Measurements from ENCODE around the gene PPP1R14D. TPM values are rescaled to one million over a fixed set of nuclear protein-coding genes. Genes with fewer than 3 reads are reported as not detected.

The PPP1R14D gene
- total RNA-seq, 1 donor: not detected

DNA sequence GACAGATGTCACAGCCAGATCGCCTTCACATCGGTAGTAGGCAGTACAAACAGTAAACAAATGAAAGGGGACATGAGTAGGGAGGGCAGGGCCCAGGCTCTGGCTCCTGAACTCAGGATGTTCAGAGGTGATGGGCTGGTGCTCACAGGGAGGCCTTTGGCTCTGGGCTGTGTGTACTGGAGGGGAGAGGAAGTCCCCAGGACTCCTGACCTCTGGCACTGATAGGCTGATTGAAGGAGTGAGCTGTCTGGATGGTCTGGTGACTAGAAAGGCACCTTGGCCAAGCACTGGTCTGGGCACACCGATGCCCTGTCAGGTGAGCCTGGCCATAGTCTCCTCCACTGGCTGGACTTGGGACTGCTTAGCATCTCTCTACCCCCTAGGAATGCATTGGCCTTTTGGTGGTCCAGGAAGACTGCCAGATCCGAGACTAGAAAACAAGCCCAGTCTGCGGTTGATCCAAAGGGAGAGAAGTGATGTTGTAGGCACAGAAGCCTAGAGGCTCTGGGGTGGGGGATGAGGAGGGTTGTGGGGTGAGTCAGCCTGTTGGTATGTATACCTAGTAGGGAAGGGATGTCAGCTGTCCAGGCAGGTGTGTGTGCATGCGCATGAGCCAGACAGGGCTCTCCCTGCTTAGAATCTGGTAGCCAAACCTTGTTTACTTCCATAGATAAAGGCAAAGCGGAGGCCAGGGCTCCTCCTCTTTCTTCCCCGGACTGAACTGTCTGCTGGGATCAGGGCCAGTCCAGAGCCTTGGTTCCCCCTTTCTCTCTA lies 17.2 kb upstream of the PPP1R14D start:
- peak; percentile 72 for DNase-seq (ENCODE audit: insufficient read length, low spot score, missing footprints)
- no peaks in the 10 kb centered on the region for H3K36me3 ChIP-seq (ENCODE audit: insufficient read depth, low read length)

DNA sequence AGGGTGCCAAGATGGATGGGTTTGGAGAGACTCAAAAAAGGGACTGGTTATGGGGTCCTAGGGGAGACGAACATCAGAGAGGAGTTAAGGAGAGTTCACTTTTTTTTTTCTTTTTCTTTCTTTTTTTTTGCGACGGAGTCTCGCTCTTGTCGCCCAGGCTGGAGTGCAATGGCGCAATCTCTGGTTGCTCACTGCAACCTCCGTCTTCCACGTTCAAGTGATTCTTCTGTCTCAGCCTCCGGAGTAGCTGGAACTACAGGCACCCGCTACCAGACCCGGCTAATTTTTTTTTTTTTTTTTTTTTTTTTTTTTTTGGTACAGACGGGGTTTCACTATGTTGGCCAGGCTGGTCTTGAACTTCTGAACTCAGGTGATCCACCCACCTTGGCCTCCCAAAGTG lies 16.5 kb upstream of the PPP1R14D start:
- H3K27me3 ChIP-seq (ENCODE audit: insufficient read depth, low read length): peaks cover 37% of the 10 kb centered on the region
- TF ChIP-seq CTCF (IDR thresholded peaks at IDR 0.05; ENCODE audit: extremely low read depth, low read depth, low read length): no peak

More for the DNA sequence above, 17.2 kb upstream of the PPP1R14D start:
- H4K20me1 ChIP-seq (ENCODE audit: insufficient read depth, low read length): no peaks in the 10 kb centered on the region
- H2AFZ ChIP-seq (ENCODE audit: low read length): no peak overlapping the region
- no peaks in the 10 kb centered on the region for H3K9me3 ChIP-seq (ENCODE audit: low read depth, low read length)
- no peak for TF ChIP-seq CTCF (IDR thresholded peaks at IDR 0.05; ENCODE audit: extremely low read depth, low read depth, low read length)
- no peaks in the 10 kb centered on the region for H3K79me2 ChIP-seq (ENCODE audit: insufficient read depth, low read length)
- no peak overlapping the region for H3K4me3 ChIP-seq (ENCODE audit: insufficient read depth, low read length)
- no peak overlapping the region for H3K4me2 ChIP-seq (ENCODE audit: insufficient read depth, low read length)
- H3K27ac ChIP-seq (ENCODE audit: low read depth, low read length): no peak overlapping the region
- H3K4me1 ChIP-seq (ENCODE audit: insufficient read depth, low read length): peaks cover 16% of the 10 kb centered on the region
- H3K27me3 ChIP-seq (ENCODE audit: insufficient read depth, low read length): peaks cover 37% of the 10 kb centered on the region

GRCh38 chr15:40844696-40845030 lies 16.2 kb upstream of the PPP1R14D start:
- peak overlapping the region; percentile 77 for H3K4me2 ChIP-seq (ENCODE audit: insufficient read depth, low read length)
- peak overlapping the region; percentile 76 for H2AFZ ChIP-seq (ENCODE audit: low read length)
- no peaks in the 10 kb centered on the region for H3K79me2 ChIP-seq (ENCODE audit: insufficient read depth, low read length)
- DNase-seq (ENCODE audit: insufficient read length, low spot score, missing footprints): no peak
- peak overlapping the region; percentile 59 for H3K4me3 ChIP-seq (ENCODE audit: insufficient read depth, low read length)
- peaks cover 16% of the 10 kb centered on the region for H3K4me1 ChIP-seq (ENCODE audit: insufficient read depth, low read length)
- no peaks in the 10 kb centered on the region for H3K9me3 ChIP-seq (ENCODE audit: low read depth, low read length)
- no peaks in the 10 kb centered on the region for H3K36me3 ChIP-seq (ENCODE audit: insufficient read depth, low read length)
- no peak for TF ChIP-seq CTCF (IDR thresholded peaks at IDR 0.05; ENCODE audit: extremely low read depth, low read depth, low read length)
- H4K20me1 ChIP-seq (ENCODE audit: insufficient read depth, low read length): no peaks in the 10 kb centered on the region
- peaks cover 37% of the 10 kb centered on the region for H3K27me3 ChIP-seq (ENCODE audit: insufficient read depth, low read length)
- H3K27ac ChIP-seq (ENCODE audit: low read depth, low read length): no peak overlapping the region

More for the DNA sequence above, 16.5 kb upstream of the PPP1R14D start:
- Histone ChIP-seq H3K36me3 (ENCODE audit: insufficient read depth, low read length) (no peaks in the 10 kb centered on the region), H3K4me1 (ENCODE audit: insufficient read depth, low read length) (peaks cover 16% of the 10 kb centered on the region), H3K4me3 (ENCODE audit: insufficient read depth, low read length) (peak overlapping the region; percentile 59), H3K9me3 (ENCODE audit: low read depth, low read length) (no peaks in the 10 kb centered on the region), H3K79me2 (ENCODE audit: insufficient read depth, low read length) (no peaks in the 10 kb centered on the region), H2AFZ (ENCODE audit: low read length) (peak overlapping the region; percentile 76), H3K4me2 (ENCODE audit: insufficient read depth, low read length) (peak overlapping the region; percentile 77), H4K20me1 (ENCODE audit: insufficient read depth, low read length) (no peaks in the 10 kb centered on the region), H3K27ac (ENCODE audit: low read depth, low read length) (no peak overlapping the region)
- no peak for DNase-seq (ENCODE audit: insufficient read length, low spot score, missing footprints)

DNA sequence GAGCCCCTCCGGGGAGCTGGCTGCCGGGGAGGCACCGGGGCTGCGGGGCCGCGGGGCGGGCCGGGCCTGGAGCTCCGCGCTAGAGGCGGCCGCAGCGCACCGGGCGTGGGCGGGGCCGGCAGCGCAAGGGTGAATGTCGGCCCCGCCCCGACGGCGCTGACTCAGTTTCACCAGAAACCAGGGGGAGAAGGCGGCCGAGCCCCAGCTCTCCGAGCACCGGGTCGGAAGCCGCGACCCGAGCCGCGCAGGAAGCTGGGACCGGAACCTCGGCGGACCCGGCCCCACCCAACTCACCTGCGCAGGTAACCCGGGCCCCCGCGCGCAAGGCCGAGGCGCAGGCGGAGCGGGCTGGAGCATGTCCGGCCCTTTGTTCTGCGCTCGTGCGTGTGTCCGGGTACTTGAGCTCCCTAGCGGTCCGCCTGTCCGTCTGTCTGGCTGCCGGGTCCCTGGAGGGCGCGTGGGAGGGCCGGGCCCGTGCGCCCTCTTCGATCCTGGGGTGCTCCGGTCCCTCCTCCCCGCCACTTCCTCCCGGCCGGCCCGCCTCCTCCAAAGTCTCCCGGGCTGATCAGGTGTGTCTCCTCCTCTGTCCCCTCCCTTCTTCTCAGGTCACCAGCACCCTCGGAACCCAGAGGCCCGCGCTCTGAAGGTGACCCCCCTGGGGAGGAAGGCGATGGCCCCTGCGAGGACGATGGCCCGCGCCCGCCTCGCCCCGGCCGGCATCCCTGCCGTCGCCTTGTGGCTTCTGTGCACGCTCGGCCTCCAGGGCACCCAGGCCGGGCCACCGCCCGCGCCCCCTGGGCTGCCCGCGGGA lies 15.6 kb upstream of the PPP1R14D start, which contains the start of gene SPINT1:
TSS of gene SPINT1 (plus strand) at position 164 of the 811 bp plus-strand sequence. CDS start at position 671, 507 bp downstream.
- no peaks in the 10 kb centered on the region for H3K79me2 ChIP-seq (ENCODE audit: insufficient read depth, low read length)

More for the DNA sequence above, 15.6 kb upstream of the PPP1R14D start, which contains the start of gene SPINT1:
- H3K4me3 ChIP-seq (ENCODE audit: insufficient read depth, low read length): peak within 1 kb of the TSS; percentile 59
- H3K4me1 ChIP-seq (ENCODE audit: insufficient read depth, low read length): peaks cover 16% of the 10 kb centered on the region
- no peaks in the 10 kb centered on the region for H3K36me3 ChIP-seq (ENCODE audit: insufficient read depth, low read length)
- peak within 1 kb of the TSS; percentile 76 for H2AFZ ChIP-seq (ENCODE audit: low read length)
- no peaks in the 10 kb centered on the region for H4K20me1 ChIP-seq (ENCODE audit: insufficient read depth, low read length)
- H3K4me2 ChIP-seq (ENCODE audit: insufficient read depth, low read length): peak within 1 kb of the TSS; percentile 77
- peaks cover 37% of the 10 kb centered on the region for H3K27me3 ChIP-seq (ENCODE audit: insufficient read depth, low read length)
- no peak within 1 kb of the TSS for H3K27ac ChIP-seq (ENCODE audit: low read depth, low read length)
- peak; percentile 90 for DNase-seq (ENCODE audit: insufficient read length, low spot score, missing footprints)
- TF ChIP-seq CTCF (IDR thresholded peaks at IDR 0.05; ENCODE audit: extremely low read depth, low read depth, low read length): no peak
- H3K9me3 ChIP-seq (ENCODE audit: low read depth, low read length): no peaks in the 10 kb centered on the region

All from osteoblast (primary cell).